ENCODE results near the gene ENTREP3.
"Not testable (repeated sequence)": the region's sequence is repeated elsewhere in the genome, so short reads cannot be mapped to it uniquely, and the experiment has no call there.

The ENTREP3 gene

DNA sequence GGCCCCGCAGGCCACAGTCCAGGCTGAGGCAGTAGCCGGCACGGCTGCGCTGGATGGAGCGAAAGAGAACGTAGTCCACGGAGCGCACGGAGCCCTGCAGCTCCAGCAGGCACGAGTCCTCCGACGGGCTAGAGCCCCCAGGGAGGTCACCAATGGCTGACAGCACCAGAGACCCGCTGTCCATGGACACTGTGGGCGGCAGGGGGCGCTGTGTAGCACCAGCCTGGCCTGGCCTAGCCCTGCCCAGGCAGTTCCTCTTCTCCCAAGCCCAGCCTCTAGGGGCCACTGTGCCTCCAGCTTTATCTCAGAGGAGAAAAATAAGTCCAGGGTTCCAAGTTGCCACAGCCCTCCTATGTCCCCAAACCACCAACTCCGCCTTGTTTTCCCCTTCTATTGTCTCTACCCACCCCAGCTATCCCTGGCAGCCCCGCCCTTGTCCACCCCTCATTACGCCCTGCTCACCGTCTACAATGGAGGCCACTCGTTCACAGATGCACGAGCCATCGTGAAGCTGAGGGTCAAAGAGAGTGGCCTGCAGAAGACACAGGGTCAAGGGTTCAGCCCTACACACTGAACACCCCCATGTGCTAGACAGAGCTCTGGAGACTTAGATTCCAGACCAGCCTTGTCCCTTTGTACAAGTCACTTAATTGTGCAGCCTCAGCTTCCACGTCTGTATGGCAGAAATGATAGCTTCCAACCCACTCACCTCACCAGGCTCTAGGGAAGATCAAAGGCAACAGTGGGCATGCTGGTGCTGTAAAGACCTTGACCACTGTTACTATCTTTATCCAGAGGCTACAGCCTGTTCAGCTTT lies 4.4 kb downstream of the ENTREP3 start:
- peak; percentile 93 to 99 (median 98) for DNase-seq

DNA sequence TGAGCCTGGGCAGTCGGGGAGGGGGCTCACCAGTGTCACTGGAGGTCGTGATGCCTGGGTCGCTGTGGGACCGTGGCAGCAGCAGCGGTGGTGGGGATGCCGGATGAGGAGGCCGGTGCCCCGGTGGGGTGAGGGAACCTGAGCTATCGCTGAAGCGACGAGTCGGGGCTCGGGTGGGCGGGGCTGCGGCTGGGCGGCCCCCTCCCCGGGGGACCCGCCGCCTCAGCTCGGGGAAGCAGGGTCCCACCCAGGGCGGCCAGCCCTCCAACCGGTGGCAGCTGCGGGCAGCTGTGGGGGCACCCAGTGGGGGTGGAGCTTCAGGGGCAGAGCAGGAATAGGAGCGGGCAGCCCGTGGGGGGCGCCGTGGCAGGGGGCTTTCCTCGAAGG lies 5.0 kb downstream of the ENTREP3 start:
- no peak for DNase-seq

DNA sequence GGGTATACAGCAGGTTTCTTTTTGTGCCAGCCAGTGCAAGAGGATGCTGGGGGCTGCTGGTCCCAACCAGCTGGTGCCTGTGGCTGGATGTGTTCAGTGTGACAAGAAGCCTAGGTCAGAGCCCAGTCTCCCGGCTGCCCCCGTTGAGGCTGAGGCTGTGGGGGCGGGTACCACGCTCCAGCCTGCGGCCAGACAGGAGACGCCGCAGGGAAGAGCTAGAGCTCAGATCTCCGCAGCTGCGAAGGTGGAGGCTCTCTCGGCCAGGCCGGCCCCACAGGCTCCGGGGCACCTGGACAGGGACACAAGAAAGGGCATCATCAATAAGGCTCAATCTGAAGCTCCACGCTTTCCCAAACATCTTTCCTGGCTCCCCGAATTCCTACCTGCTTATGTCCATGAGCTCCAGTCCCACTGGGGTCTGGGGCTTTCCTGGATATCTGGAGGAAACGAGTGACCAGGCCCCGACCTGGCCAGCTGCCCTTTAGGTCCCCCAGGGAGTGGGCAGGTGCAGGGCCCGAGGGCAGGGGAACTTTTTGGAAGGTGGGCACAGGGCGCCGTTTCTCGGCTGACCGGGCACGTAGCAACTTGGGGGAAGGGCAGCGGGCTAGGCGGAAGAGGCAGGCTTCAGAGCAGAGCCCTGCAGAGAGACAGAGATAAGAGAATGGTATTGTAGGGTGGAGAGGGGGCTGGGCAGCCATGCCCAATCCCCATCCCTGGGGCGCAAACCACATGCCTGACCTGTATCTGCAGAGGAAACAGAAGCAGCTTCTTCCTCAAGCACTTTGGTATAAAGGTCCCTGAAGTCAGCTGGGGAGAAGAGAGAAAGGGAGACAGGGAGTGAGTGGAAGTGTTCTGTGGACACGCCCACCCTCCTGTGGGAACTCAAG lies 7.4 kb downstream of the ENTREP3 start:
- no peak for DNase-seq

DNA sequence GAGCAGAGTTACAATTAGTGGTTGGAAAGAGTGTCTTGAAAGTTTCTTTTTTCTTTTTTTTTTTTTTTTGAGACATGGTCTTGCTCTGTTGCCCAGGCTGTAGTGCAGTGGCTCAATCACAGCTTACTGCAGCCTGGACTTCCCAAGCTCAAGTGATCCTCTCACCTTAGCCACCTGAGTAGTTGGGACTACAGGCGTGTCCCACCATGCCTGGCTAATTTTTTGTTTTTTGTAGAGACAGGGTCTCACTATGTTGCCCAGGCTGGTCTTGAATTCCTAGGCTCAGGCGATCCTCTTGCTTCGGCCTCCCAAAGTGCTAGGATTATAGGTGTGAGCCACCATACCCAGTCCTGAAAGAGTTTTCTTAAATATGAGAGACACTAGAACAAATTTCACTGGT lies 8.5 kb downstream of the ENTREP3 start:
- not testable (repeated sequence) for DNase-seq

DNA sequence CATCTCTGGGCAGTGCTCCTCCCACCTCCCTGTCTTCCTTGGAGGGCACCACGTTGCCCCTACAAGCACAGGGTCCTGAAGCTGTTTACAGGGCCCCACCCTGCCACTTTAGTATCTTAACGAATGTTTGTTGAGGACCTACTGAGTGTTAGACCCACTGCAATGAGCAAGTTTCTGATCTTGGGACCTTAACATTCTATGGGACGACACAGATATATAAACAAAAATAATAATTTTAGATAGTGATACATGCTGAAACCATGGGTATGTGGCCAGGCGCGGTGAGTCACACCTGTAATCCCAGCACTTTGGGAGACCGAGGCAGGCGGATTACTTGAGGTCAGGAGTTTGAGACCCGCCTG lies 10.1 kb downstream of the ENTREP3 start:
- DNase-seq: no peak

DNA sequence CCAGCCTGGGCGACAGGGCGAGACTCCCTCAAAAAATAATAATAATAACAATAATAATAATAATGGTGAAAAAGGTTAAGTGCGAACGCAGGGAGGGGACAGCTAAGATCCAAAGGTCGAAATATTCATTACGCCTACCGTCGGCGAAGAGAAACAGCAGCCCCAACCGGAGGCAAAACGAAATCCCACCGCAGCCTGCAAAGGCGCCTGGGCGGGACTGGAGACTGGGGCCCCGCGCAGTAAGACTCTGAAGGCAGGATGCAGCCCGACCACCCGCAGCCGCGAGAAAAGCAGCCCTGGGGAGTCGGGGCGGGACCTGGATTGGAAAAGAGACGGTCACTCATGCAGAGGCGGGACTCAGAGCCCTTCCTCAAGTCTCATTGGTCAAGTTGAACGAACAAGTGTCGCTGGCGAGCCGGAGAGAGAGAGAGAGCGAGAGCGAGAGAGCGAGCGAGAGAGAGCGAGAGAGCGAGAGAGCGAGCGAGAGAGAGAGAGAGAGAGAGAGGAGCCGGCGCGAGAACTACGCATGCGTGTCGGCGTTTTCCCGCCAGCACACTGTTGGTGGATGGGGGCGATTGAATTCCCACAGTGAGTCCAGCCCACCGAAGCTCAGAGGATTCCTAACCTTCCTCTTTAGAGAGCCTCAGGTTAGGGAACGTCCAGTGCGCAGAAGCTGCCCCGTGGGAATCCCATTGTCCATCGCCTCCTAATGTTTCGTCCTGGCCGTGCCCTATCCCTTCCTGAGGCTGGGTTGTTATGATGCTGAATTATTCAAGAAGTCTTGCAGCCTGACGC lies 10.7 kb downstream of the ENTREP3 start:
- DNase-seq: peak; percentile 76 to 86 (median 80)

DNA sequence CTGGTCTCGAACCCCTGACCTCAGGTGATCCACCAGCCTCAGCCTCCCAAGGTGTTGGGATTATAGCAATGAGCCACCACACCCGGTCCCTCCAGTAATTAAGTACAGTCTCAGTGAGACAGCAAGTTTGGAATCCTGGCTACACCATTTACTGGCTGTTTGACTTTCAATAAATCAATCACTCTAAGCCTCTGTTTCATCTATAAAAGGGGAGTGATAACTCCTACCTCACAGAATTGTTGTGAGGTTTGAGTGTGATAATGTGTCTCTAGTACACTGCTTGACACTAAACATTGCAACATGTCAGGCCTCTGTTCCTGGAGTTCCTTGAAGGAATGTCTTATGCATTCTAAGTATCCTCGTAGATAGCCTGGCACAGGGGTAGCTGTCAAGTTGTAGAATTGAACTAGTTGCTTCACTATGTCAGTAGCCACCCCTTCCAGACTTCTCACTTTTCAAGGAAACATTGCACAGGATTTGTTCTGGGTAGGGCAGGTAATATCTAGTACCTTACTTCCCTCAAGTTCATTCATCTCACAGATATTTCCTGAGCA lies 12.4 kb downstream of the ENTREP3 start:
- no peak for DNase-seq

DNA sequence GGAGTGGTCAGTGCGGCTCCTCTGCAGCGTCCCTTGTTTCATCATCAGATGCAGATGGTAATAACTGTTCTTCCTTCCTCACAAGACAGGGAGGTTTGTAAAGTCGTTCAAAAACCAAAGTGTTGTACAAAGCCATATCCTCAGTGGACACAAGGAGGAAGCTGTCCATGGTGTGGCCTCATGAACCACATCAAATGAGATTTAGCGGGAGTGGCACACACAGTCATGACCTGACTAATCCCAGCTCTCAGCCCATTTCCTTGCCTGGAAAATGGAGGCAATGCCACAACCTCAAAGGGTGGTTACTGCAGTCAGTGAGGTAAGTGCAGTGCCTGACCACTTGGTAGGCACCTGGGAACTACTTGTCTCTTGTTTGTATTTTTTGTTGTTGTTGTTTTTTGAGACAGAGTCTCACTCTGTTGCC lies 13.4 kb downstream of the ENTREP3 start:
- DNase-seq: no peak

DNA sequence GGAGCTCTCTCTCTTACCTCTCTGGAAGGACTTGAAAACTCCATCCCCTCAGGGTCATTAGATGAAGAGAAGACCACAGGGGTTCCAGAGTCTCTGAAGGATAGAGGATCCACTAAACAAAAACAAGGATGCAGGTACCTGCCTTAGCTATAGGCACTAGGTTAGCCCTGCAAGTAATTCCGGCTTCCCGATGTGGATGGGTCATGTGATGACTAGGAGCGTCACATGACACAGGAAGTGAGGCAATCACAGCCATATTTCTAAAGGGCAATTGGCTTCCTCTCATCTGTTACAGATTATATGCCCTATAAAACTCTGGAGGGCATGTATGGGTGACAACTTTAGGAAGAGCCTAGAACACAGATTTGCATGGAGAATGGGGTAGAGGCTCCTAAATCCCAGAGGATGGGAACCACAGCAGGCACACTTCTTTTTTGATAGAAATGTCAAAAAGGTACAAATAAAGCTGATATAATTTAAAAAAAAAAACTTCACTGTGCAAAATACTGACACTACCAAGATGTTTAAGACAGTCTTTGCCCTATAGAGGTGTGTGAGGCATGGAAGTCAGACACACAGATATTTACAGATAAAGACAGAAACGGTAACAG lies 14.1 kb downstream of the ENTREP3 start:
- peak; percentile 19 to 32 (median 21) for DNase-seq

DNA sequence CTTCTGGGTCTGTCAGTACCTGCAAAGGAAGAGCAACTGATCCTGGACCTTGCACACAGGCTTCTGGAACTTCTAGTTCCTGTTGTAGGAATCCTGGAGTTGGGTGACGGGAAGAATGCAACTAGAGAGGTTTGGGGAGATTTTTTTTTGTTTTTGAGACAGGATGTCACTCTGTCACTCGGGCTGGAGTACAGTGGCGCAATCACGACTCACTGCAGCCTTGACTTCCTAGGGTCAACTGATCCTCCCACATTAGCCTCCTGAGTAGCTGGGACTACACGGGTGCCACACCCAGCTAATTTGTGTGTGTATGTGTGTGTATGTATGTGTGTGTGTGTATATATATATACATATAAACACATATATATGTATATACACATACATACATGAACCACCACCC lies 18.8 kb downstream of the ENTREP3 start:
- DNase-seq: no peak

DNA sequence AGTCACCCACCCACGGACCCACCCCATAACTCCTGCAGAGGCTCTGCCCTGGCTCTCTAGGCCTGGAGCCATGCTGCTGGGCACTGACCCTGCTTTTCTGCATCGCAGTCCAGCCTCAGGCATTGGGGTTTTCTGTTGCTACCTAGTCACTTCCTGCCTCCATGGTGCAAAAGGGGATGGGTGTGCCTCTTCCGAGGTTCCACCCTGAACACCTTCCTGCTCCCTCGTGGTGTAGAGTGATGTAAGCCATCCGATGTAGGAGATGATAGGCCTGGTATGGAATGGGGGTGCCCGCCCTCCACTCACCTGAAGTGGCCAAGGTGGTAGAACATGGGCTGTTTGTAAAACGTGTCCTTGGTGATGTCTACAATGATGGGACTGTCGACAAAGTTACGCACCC lies 19.9 kb downstream of the ENTREP3 start:
- not testable (repeated sequence) for DNase-seq

DNA sequence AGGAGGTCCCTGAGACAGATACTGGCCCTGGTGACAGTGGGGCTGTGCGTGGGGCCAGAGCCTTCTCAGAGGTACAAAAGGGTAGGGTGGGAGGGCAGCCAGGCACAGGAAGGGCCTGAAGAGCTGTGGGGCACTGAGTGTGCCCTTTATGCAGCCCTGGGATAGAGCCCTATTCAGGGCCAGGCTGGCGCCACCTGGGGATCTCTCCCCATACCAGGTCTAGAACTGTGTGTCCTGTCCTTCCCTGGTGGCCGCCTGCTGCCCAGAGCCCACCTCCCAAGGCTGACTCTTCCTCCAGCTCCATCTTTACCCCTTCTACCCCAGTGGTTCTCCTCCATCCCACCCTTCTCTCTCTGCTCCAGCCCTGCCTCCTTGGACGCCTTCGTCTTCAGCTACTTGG lies 21.8 kb downstream of the ENTREP3 start:
- not testable (repeated sequence) for DNase-seq

DNA sequence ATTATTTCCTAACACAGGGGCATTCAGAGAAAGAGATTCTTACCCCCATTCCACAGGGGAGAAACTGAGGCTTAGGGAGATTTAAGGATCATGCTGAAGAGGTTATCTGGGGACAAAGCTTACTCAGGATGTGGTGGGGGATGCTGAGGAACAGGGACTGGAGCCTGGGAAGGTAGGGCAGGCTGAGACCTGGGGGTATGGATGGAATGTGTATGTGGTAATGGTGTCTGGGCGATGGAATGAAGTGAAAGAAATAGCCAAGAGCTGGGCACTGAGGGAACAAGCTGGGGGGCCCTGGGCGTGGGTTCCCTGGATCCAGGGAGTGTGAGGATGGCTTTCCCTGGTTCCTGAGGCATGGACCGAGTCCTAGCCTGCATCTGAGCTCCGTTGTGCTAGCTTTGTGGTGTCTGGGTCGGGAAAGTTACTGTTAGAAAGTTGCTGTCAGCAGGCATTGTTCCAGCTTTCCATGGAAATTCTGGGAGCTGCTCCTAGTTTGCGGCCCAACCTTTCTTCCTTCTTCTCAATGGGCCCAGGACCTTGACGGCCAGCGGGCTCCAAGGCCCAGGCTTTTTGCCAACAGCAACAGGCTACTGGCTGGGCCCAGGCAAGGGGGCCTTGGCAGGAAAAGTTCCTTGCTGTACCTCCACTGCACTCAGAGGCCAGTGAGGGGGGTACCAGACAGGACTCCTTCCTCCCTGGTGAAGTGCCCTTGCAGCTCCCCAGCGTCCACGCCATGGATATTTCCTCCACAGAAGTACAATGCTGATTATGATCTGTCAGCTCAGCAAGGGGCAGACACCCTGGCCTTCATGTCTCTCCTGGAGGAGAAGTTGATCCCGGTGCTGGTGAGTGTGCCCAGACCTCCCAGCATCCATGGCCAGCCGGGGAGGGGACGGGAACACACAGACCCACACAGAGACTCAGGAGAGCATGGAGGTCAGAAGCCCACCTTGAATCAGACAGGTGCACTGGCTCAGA lies 23.0 kb downstream of the ENTREP3 start:
- DNase-seq: not testable (repeated sequence)

DNA sequence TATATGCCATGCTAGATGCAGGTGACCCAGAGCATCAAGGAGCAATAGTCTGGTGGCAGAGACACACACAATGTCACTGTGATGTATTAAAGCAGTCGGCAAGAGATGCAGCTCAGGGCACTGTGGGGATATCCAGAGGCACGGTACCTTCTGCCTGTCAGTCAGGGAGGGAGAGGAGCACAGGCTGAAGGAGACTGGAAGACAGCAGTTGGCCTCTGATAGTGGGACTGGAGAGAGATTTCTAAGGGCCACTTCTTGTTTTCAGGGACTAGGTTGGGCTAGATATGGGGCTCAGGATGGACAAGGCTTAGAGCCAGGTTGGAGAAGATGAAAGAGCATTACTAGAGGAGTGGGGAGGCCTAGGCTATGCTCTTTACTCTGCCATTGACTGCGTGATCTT lies 24.0 kb downstream of the ENTREP3 start:
- DNase-seq: not testable (repeated sequence)

DNA sequence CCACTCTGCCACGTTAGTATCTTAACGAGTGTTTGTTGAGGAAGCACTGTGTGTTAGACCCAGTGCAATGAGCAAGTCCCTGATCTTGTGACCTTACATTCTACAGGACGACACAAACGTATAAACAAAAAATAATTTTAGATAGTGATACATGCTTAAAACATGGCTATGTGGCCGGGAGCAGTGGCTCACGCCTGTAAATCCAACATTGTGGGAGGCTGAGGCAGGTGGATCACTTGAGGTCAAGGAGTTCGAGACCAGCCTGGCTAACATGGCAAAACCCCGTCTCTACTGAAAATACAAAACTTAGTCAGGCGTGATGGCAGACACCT lies 27.2 kb downstream of the ENTREP3 start:
- DNase-seq: no peak

DNA sequence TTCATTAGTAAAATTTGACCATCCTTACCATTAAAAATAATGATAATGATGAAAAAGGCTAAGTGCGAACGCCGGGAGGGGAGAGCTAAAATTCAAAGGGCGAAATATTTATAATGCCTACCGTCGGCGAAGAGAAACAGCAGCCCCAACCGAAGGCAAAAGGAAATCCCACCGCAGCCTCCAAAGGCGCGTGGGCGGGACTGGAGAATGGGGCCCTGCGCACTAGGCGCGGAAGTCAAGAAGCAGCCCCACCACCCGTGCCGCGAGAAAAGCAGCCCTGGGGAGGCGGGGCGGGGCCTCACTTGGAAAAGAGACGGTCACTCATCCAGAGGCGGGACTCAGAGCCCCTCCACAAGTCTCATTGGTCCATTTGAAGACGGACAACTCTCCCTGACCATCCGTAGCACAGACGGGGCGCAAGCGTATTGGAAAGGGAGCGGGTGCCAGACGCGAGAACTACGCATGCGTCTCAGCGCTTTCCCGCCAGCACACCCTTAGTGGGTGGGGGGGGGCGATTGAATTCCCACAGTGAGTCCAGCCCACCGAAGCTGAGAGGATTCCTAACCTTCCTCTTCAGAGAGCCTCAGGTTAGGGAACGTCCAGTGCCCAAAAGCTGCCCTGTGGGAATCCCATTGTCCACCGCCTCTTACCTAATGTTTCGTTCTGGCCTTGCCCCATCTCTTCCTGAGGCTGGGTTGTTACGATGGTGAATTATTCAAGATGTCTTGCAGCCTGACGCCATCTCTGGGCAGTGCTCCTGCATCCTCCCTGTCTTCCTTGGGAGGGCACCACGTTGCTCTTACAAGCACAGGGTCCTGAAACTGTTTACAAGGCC lies 27.8 kb downstream of the ENTREP3 start:
- DNase-seq: peak; percentile 92 to 97 (median 95)

DNA sequence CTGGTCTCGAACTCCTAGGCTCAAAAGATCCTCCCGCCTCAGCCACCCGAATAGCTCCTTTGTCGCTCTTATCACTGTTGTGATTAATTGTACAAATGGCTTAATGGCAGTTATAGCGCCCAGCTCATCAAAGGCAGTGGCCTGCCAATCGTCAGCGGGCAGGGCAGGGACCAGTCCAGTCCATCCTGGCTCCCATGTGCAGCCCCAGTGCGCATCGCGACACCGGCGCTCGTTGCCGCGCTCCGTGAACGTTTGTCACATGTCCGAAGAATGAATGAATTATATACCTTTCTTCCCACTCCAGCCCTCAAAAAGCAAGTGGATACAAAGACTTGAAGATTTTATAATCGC lies 28.4 kb downstream of the ENTREP3 start:
- DNase-seq: no peak

DNA sequence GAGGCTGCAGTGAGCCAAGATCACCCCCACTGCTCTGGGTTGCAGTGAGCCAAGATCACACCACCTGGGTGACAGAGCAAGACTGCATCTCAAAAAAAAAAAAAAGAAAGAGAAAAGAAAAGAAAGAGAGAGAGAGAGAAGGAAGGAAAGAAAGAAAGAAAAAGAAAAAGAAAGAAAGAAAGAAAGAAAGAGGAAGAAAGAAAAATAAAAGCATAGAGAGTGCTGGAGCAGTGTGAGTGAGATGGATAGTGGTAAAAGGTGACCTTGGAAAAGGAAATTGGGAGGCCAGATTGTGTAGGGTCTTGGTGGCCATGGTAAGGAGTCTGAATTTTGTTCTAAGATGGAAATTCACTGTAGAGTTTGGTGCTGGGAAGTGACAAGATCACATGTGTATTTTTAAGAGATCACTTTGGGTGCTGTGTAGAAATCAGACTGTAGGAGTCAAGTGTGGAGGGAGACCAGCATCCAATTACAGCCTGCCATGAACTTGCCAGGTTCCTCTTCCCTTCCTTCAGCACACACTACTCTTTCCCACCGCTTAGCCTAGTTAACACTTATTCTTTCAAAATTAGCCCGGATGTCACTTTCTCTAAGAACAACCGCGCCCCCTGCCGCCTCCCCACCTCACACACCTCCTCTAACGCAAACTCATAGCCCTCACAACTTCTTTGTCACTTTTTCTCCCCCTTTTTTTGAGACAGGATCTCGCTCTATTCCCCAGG lies 28.9 kb downstream of the ENTREP3 start:
- DNase-seq: peak; percentile 23 to 69 (median 58)

DNA sequence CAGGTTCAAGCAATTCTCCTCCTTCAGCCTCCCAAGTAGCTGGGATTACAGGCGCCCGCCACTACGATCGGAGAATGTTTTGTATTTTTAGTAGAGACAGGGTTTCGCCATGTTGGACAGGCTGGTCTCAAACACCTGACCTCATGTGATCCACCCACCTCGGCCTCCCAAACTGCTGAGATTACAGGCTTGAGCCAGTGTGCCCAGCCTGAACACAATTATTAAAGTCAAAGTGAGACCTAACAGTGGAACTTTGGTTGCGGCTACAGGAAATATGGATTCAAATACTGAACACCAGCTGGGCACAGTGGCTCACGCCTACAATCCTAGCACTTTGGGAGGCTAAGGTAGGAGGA lies 29.9 kb downstream of the ENTREP3 start:
- not testable (repeated sequence) for DNase-seq

DNA sequence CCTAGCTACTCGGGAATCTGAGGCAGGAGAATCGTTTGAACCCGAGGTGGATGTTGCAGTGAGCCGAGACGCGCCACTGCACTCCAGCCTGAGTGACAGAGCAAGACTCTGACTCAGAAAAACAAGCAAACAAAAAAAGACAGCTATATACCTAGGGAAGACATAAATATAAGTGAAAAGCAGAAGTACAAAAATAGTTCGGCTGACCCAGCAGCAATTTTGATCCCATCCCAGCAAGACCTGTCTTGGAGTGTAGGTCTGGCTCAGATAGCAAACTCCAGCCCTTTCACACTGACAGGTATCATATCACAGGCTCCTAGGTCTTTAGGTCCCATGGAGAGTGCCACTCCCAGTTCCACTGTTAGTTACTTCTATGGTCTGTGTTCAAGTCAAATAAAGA lies 32.2 kb downstream of the ENTREP3 start:
- no peak for DNase-seq
